Muscle of arm (tissue), 12 donors: ENCODE data around the gene EIF4A3. TPM values are rescaled to one million over a fixed set of nuclear protein-coding genes. Genes with fewer than 3 reads are reported as not detected.
A peak's percentile ranks its signal among the peaks of the same experiment; 100 is the strongest.
"Not testable (repeated sequence)": the region's sequence is repeated elsewhere in the genome, so short reads cannot be mapped to it uniquely, and the experiment has no call there.

ENCODE experiments used
- DNase-seq: peaks from one replicate; pipeline ENCODE4 v3.0.0-alpha.2; 2013
- polyA plus RNA-seq, 12 donors: library from polyadenylated mRNA; unstranded; fragments of 120-200 nt; gene quantifications; one replicate each; pipeline ENCODE4 v1.2.1, GENCODE V29; 2013; ENCODE audit not compliant: insufficient read length in 12 of 12

Gene EIF4A3
- polyA plus RNA-seq, 12 donors: 52.8 to 87.0 (median 64.8) TPM; not detected in 1

DNA sequence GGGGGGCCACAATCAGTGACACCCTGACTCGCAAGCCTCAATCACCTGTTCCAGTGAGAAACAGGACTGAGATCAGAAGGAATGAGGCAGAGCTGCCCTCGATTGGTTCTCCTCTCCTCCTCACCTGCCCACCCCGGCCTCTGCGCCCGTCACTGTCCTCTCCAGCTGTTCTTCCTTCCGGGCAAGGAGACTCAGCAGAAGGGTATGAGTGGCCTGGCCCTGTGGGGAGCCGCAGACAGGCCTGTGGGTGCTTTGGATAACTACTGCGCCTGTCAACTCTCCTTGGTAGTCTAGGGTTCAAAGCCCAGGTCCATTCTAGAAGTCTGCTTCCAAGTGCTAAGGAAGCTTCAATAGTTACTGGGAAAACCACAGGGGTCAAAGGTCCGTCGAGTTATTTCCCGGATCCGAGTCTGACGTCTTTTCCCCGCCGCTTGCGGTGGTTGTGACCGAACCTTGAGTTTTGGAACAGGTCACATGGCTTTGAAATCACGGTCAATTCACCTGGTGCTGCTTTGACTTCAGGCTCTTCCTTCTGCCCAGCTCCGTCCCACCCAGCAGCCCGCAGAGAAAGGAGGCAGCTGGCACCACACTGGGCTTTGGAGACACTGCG lies 31.2 kb upstream of the EIF4A3 start:
- no peak for DNase-seq

DNA sequence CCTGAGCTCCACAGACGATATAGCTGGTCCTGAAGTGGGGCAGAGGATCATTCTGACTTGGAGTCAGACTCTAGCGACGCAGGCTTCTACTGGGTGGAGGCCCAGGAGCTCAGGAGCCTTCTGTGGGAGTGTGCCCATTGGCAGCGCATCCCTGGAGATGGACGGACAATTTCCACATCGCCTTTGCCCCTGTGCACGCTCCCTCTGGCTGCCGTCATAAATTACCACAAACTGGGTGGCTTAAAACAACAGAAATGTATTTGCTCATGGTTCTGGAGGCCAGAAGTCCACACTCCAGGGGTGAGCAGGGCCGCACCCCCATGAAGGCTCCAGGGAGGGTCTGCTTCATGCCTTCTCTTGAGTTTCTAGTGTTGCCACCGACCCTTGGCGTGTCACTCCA lies 29.8 kb upstream of the EIF4A3 start:
- no peak for DNase-seq

DNA sequence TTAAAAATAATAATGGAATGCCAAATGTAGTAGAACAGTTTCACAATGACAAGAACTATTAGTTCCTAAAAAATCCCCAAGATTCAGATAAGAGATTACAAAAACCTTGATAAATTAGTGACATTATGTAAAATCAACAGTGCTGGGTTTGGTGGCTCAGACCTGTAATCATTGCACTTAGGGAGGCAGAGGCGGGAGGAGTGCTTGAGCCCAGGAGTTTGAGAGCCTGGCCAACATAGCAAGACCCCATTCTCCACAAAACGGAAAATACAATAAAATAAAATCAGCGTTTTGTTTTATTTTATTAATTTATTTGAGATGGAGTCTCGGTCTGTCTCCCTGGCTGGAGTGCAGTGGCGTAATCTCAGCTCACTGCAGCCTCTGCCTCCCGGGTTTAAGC lies 27.0 kb upstream of the EIF4A3 start:
- DNase-seq: no peak

DNA sequence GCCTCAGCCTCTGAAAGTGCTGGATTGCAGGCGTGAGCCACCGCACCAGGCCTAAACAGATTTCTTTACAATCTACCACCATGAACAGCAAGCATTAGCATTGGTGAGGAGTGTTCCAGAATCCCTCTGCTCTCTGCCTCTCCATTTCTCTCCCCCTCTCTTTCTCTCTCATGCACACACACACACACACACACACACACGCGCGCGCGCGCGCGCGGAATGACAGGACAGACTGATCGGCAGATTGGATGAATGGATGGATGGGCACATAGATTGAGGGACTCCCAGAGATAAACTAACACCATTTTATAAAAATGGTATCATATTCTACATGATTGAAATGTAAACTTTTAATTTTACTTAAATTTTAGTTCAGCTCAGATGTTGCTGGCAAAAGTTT lies 26.2 kb upstream of the EIF4A3 start:
- no peak for DNase-seq

DNA sequence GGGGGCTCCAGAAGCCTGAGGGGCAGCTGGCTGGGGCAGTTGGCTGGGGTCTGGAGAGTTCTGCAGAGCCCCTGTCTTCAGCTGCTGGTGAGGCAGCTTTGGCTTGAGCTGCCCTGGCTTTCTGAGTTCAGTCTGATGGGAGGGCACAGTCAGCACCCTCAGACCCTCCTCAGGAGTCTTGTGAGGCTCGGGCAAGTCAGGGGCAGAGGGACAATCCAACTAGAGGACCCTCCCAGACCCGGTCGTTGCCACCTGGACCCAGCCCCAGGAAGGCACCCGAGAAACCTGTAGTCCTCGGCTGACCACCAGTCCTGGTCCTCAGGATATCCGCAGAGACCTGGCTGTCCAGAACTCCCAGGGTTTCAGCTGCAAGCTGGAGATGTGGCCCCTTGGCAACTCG lies 24.8 kb upstream of the EIF4A3 start:
- DNase-seq: no peak

DNA sequence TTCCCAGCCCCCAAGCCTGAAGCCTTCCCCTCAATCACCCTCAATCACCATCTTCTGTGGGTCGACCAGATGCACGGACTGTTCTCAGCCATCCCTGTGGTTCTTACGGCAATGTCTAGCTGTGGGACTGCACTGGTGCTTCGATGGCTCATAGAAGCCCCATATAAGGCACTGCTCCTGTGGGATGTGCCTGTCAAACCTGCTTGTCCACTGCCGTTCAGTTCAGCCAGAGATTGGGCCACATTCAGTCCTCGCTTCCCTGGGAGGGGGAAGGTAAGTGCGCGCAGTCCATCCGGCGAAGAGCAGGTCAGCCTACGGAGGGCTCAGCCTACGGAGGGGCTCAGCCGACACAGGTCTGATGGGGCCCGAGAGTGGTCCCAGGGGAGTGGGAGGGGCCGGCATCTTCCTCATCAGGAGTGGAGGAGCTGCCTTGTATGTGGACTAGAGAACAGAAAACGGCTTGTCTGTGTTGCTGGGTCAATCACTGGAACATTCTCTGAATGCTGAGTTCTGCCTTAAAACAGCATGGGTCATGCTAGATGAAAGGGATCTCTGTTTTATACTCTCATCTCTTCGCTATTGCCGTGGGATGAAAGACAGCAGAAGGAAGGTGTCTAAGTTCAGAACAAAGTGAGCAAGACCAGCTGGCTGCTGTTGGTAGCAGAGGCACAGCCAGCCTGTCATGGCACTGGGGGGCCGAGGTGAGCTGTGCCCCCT lies 23.0 kb upstream of the EIF4A3 start, which contains the start of gene CARD14:
Gene CARD14, plus strand, starts transcription at position 247 of the 717 bp plus-strand sequence. CDS start 11,409 bp downstream, outside the sequence.
- DNase-seq: no peak

DNA sequence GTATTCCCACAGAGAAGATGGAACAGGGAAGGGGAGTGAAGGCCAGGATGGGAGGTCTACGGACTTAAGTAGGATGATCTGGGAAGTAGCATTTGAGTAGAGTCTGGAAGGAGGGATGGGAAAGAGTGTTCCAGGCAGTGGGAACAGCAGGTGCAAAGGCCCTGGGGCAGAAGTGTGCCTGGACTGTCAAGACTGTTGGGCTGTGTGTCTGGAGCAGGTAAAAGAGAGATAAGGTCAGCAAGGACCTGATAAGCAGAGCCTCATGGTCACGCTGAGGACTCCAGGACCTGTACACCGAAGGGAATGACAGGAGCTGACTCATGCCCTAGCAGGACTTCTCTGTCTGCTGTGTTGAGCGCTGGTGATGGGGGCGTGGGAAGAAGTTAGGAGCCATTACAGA lies 22.2 kb upstream of the EIF4A3 start:
- no peak for DNase-seq

DNA sequence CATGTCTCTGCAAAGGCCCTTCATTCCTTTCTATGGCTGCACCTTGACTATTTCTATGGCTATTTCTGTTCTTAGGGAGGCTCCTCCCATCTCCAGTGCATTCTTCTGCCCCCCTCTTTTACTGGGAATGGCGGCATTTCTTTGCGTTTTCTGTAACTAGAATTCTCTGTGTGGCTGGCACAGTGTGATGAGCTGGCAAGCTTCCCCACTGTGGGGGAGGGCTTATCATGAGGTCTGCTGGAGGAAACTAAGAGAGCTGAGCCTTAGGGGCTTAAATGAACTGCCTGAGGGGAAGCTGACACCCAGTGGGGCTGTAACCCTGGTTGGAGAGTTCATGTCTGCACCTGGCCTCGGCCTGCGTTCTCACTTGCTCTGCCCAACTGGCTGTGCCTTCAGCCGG lies 21.4 kb upstream of the EIF4A3 start:
- no peak for DNase-seq

DNA sequence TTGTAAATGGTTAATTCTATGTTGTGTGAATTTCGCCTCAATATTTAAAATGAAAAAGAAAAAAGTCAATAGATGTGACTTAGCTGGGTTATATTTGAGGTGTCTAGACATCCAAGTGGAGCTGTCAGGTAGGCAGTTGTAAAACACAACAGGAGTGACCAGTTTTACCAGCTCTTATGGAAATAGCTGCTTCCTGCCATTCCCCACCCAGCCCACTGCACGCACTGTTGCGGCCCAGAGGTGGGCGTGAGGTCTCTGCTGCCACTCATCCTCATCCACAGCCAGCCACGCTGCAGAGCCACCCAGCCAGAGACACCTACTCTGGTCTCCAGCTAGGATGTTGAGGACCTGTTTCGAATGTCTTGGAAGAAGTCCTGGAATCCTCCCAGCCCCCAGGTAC lies 19.5 kb upstream of the EIF4A3 start:
- DNase-seq: no peak

DNA sequence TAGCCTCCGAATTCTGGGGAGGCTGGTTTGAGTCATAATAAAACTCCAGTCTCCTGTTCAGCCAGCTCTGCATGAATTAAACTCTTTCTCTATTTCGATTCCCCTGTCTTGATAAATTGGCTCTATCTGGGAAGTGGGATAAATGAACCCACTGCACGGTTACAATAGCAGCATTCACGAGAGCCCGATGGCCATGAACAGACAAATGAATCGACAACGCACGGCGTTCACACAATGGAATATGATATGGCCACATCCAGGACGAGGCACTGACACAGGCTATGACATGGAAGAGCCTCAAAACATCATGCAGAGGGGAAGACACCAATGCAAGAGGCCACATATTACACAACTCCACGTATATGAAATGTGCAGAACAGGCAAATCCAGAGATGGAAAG lies 17.3 kb upstream of the EIF4A3 start:
- DNase-seq: no peak

DNA sequence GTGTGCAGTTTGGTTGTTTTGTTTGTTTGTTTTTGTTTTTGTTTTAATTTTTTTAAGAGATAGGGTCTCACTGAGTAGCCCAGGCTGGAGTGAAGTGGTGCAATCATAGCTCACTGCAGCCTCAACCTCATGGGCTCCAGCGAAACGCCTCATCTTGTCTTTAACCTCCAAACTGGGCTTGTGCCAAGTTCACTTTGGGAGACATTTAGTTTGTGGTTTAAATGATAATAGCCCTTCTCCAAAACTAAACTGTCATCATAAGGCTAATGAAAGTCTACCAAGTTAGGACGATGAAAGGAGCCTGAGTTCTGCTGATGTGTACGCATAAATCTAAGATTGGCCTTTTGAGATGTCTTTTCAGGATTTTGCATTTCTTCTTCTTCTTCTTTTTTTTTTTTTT lies 16.4 kb upstream of the EIF4A3 start:
- DNase-seq: no peak

DNA sequence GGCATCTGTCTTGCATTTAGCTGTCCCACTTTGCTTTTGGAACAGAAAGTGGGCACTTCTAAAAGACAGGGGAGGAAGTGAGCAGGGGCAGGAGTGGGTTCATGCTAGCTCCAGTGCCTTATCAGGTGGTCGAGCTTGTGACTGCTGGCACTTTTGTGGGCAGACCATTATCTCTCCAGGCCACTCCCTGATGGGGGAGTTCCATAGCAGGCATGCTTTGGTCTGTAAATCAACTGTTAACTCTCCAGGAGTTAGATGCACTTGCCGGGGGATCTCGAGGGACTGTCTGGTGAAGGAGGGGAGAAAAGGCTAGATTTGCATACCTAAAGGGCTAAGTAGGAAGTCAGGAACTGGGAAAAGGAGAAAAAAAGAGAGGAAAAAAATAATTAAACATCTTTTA lies 13.6 kb upstream of the EIF4A3 start:
- no peak for DNase-seq

DNA sequence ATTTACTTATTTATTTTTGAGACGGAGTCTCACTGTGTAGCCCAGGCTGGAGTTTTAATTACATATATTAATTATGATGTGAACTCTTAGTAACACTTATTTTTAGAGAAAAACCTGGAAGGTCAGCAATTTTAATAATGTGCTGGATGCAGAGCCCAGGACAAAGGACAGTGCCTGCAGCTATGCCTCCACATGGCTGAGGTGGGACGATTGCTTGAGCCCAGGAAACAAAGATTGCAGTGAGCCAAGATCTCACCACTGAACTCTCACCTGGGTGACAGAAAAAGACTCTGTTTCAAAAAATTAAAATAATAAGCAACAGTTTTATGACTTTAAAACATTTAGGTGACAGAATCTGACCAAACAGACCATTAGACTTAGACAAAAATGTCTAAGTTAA lies 11.9 kb upstream of the EIF4A3 start:
- no peak for DNase-seq

DNA sequence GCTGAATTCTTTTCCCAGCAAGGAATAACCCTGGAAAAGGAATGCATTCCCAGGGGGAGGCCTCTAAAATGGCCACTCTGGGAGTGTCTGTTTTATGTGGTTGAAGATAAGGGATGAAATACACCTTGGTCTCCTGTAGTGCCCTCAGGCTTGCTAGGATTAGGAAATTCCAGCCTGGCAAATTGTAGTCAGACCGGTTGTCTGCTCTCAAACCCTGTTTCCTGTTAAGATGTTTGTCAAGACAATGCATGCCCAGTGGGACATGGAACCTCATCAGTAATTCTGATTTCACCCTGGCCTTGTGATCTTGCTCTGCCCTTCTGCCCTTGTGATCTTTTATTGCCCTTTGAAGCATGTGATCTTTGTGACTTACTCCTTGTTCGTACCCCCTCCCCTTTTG lies 8.7 kb upstream of the EIF4A3 start:
- not testable (repeated sequence) for DNase-seq

DNA sequence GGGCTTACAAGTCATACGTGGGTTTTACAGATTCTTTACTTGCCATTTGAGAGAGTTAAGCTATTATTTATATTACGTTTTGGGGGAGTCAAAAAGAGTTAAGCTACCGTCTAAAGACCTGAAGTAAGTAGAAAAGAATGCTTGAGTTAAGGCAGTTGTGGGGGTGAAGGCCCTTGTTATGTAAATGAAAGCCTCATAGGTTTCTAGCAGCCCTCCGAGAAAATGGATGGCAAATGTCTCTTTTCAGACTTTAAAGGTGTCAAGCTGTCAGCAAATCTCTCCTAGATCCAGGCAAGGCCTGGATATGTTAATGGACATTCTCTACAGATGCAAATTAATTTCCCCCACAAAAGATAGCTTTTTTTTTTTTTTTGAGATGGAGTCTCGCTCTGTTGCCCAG lies 7.2 kb upstream of the EIF4A3 start:
- no peak for DNase-seq

DNA sequence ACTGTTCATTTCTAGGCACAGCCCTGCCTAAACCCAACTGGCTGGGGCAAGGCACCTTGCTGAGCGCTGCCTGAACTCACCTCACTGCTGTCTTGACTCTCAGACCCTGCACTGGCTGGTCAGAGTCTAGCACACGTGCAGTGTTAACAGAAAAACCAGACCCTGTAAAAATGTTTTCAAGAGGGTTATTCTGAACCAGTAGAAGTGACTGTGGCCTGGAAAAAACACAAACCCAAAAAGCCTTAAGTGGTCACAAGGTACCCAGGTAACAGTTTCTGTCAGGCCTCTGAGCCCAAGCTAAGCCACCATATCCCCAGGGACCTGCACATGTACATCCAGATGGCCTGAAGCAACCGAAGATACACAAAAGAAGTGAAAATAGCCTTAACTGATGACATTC lies 6.1 kb upstream of the EIF4A3 start:
- DNase-seq: no peak

DNA sequence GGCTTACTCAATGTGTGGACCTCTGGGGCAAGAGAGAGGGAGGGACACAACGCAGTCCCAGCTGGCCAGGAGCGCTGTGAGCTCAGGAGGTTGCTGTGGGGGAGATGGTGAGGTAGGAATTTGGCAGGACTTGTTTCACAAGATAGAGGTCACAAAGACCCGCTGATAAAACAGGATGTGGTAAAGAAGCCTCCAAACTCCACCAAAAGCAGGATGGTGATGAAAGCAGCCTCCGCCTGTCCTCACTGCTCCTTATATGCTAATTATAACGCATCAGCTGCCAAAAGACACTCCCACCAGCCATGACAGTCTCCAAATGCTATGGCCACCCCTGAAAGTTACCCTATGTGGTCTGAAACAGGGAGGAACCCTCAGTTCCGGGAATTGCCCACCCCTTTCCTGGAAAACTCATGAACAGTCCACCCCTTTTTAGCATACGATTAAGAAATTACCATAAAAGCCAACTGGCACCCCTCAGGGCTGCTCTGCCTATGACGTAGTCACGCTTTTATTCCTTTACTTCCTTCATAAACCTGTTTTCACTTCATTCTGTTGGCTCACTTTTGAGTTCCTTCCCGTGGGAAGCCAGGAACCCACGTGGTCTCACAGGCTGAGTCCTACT lies 5.3 kb upstream of the EIF4A3 start:
- DNase-seq: no peak

DNA sequence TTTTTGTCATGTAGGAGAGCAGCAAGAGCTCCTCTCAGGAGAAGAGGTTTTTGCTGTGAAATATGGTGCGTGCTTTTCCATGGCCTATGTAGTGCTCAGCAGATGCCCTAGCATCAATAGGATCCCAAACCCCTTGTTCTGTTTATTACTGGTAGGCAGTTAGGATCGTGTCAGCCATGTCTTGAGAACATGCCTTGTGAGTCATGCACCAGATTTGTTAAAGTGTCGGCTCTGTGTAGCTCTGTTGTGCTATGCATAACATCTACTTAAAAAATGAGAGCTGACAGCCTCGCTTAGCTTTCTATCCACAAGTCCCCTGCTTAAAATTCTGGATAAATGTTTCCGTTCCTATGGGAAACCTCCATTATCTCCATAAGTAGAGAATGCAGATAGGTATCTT lies 4.4 kb upstream of the EIF4A3 start:
- no peak for DNase-seq

DNA sequence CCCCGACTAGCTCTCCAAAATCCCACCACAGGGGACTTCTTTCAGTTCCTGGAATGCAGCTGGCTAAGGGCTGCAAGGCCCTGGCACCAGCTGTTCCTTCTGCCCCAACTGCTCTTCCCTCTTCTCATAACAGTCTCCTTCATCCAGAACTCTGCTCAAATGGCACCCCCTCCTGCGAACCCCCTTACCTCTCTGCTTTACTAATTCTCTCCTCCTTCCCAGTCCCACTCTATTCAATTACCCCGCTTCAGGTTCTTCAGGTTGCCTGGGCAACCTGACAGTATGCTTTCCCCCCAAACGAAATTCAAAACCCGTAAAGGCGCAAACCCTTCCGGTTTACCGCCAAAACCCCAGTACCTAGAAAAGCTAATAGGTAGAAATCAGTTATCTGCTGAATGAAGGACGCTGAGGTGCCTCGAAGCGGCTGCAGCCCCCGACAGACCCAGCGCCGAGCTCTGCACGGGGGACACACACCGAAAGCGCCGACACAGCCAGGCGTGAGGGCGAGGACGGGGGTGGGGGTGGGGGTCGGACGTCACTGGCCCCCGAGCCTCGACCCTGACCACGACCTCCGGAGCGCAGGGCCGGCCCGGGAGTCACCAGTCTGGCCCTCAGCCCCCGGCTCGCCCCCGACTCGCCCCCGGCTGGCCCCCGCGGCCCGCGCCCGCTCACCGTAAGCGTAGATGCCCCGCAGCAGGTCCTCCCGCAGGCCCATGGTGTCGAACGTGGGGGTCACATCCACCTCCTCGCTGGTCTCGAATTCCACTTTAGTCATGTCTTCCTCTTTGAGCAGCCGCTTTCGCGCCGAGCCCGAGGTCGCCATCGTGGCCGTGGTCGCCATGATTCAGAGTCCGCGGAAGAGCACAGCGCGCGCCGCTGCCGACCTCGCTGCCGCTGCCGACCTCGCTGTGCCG lies 550 bp downstream of the EIF4A3 start:
- DNase-seq: peak; percentile 26

DNA sequence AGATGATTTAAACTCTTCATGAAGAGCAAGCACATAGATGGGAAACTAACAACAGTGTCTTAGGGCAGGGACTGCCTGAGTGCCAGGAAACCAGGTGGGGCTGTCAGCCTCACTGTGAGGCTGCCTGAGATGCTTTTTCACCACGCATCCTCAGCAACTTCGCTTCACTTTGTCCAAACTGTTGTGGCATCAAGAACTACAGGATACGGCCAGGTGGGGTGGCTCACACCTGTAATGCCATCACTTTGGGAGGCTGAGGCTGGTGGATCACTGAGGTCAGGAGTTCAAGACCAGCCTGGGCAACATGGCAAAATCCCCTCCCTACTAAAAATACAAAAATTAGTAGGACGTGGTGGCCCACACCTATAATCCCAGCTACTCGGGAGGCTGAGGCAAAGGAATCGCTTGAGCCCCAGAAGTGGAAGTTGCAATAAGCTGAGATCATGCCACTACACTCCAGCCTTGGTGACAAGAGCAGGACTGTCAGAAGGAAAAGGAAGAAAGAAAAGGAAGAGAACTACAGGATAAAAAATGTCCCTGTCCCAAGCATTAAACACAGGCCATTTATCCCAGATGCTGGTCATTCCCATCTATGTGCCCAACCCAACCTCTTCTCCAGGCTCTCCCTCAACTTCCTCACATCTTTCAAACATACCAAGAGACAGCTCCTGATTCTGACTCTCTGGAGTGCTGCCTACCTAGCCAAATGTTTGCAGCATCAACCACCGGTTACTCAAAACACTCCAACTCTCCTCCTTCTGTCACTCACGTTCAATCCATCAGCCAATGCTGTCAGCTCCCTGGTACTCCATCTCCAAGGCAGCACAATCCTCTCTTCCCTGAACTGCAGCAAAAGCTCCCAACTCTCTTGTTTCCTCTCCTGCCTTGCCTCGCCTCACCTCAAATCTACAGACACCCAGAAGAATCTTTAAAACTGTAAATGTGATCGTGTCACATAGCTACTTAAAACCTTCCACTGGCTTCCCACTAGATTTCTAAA lies 1.6 kb downstream of the EIF4A3 start:
- no peak for DNase-seq

DNA sequence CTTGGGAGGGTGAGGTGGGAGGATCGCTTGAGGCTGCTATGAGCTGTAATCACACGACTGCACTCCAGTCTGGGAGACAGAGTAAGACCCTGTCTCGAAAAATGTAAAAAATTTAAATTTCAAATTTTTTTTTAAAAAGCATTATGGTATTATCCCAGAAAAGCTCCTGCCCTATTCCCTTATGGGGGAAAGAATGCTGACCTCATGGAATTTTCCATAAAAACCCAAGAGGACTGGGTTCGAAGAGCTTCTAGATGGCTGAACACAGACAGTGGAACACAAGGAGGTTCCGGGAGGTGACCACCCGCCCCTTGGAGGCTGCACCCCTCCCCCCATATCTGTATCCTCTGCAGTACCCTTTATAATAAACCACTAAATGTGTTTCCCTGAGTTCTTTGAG lies 4.0 kb downstream of the EIF4A3 start:
- no peak for DNase-seq
